Tibial nerve (tissue), 4 donors: ENCODE measurements around the gene EGFR. TPM values are rescaled to one million over a fixed set of nuclear protein-coding genes. Genes with fewer than 3 reads are reported as not detected.

Experiments
- DNase-seq, 2 donors: peaks; one replicate each; pipeline ENCODE4 v3.0.0-alpha.2; 2019; ENCODE audit warnings: low spot score in 2 of 2
- H3K27ac ChIP-seq, 4 donors: fragments of 200-600 bp; sonication (generic) in 3 of 4; one replicate each; pipeline ENCODE4 v1.5.1; 2017 to 2019; ENCODE audit warnings: mild to moderate bottlenecking in 1 of 4
- H3K27me3 ChIP-seq, 2 donors: fragments of 200-600 bp; sonication (generic) in 1 of 2; one replicate each; pipeline versions ENCODE4 v1.5.1 to v1.6.0; 2017 to 2019
- H3K36me3 ChIP-seq, 3 donors: fragments of 200-600 bp; sonication (generic); one replicate each; pipeline ENCODE4 v1.5.1; 2018 to 2019
- H3K4me1 ChIP-seq, 4 donors: fragments of 200-600 bp; sonication (generic) in 3 of 4; one replicate each; pipeline ENCODE4 v1.5.1; 2017 to 2019
- H3K4me3 ChIP-seq, 4 donors: fragments of 200-600 bp; sonication (generic) in 3 of 4; one replicate each; pipeline ENCODE4 v1.5.1; 2017 to 2019; ENCODE audit warnings: mild to moderate bottlenecking in 1 of 4, moderate library complexity in 1 of 4
- H3K9me3 ChIP-seq, 4 donors: fragments of 200-600 bp; sonication (generic) in 3 of 4; one replicate each; pipeline ENCODE4 v1.5.1; 2017 to 2019
- EP300 ChIP-seq, 2 donors: sonication (generic); formaldehyde crosslinking; IDR thresholded peaks; one replicate each; pipeline ENCODE4 v1.6.1; 2017; ENCODE audit warnings: antibody characterized with exemption in 2 of 2, mild to moderate bottlenecking in 1 of 2
- POLR2A ChIP-seq, 2 donors: fragments of 450-650 bp; IDR thresholded peaks; one replicate each; pipeline ENCODE4 v1.6.1; 2017; ENCODE audit warnings: antibody characterized with exemption in 2 of 2, mild to moderate bottlenecking in 2 of 2, moderate library complexity in 2 of 2
- WGBS, 2 donors: methylation state at CpG; one replicate each; pipeline ENCODE4 v1.1.5; 2018; 5-methylcytosine and 5-hydroxymethylcytosine counted together
- total RNA-seq, 4 donors: library from RNA; depleted of rRNA; stranded (reverse); fragments of >200 nt; gene quantifications; one replicate each; pipeline ENCODE4 v1.1.0, GENCODE V29; 2016
- TF ChIP-seq, protein P1 (sequence below), 5 experiments: fragments of 200-600 bp in 3 of 5; fragments of 450-650 bp in 2 of 5; sonication (generic) in 3 of 5; IDR thresholded peaks; one replicate each; pipeline ENCODE4 v1.5.1; 2016 to 2019; ENCODE audit warnings: antibody characterized with exemption in 5 of 5, mild to moderate bottlenecking in 3 of 5, moderate library complexity in 2 of 5

EGFR gene
- total RNA-seq, 4 donors from 2014 or later = 72.3 to 136 (median 127) TPM

DNA sequence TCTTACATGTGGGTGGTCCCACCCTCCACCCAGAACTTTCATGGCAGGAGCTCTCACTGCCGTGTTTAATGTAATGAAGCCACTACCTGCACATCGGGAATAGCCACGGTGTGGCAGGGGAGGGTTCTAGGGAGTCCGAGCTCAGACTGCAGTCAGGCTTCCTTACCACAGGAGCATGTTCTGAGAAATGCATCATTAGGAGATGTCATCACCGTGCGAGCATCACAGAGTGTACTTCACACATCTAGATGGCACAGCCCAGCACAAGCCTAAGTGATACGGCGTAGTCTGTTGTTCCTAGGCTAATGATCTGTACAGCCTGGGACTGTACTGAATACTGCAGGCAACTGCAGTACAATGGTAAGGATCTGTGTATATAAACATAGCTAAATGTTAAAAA lies 193.4 kb downstream of the EGFR start:
- Histone ChIP-seq H3K27me3 (no peaks in the 10 kb centered on the region), H3K36me3 (peaks cover 0 to 15% (median 0%) of the 10 kb centered on the region in 3 donors), H3K4me1 (peaks cover 0 to 6% (median 2%) of the 10 kb centered on the region in 4 donors), H3K9me3 (no peaks in the 10 kb centered on the region), H3K27ac (no peak overlapping the region), H3K4me3 (no peak overlapping the region)
- TF ChIP-seq, protein P1, sequence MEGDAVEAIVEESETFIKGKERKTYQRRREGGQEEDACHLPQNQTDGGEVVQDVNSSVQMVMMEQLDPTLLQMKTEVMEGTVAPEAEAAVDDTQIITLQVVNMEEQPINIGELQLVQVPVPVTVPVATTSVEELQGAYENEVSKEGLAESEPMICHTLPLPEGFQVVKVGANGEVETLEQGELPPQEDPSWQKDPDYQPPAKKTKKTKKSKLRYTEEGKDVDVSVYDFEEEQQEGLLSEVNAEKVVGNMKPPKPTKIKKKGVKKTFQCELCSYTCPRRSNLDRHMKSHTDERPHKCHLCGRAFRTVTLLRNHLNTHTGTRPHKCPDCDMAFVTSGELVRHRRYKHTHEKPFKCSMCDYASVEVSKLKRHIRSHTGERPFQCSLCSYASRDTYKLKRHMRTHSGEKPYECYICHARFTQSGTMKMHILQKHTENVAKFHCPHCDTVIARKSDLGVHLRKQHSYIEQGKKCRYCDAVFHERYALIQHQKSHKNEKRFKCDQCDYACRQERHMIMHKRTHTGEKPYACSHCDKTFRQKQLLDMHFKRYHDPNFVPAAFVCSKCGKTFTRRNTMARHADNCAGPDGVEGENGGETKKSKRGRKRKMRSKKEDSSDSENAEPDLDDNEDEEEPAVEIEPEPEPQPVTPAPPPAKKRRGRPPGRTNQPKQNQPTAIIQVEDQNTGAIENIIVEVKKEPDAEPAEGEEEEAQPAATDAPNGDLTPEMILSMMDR (IDR thresholded peaks at IDR 0.05) = no peak
- no peak for TF ChIP-seq EP300 (IDR thresholded peaks at IDR 0.05)
- DNase-seq = no peak
- WGBS, 2 donors = 64 to 79% methylated on average over 8 of the region's 8 CpGs

DNA sequence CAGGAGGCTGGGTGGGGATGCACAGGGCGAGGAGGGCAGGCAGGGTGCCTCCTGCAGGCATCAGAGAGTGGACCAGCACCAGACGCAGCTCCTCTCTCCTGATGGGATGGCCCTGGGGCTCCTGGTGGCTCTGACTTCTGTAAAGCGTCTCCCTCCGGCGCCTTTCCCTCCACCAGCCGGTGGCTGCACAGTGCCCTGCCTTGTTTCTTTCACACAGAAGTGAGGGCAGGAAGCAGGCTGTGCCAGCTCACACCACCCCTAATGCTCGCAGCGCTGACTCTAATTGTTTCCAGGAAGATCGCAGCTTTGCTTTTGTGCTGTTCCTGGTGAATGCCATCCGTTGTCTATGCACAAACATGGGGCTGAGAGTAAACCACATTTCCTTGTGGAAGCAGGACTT lies 194.0 kb downstream of the EGFR start:
- no peaks in the 10 kb centered on the region for H3K27me3 ChIP-seq
- no peak overlapping the region for H3K4me3 ChIP-seq
- WGBS, 2 donors = 40 to 41% methylated on average over 10 of the region's 10 CpGs
- no peaks in the 10 kb centered on the region for H3K9me3 ChIP-seq
- peaks cover 0 to 6% (median 2%) of the 10 kb centered on the region in 4 donors for H3K4me1 ChIP-seq
- H3K36me3 ChIP-seq = peaks cover 0 to 15% (median 0%) of the 10 kb centered on the region in 3 donors
- TF ChIP-seq, protein P1 (IDR thresholded peaks at IDR 0.05) = no peak
- peak in 1 of 2 donors; percentile 9 for TF ChIP-seq EP300 (IDR thresholded peaks at IDR 0.05)
- no peak for TF ChIP-seq POLR2A (IDR thresholded peaks at IDR 0.05)
- no peak for DNase-seq
- H3K27ac ChIP-seq = no peak overlapping the region

DNA sequence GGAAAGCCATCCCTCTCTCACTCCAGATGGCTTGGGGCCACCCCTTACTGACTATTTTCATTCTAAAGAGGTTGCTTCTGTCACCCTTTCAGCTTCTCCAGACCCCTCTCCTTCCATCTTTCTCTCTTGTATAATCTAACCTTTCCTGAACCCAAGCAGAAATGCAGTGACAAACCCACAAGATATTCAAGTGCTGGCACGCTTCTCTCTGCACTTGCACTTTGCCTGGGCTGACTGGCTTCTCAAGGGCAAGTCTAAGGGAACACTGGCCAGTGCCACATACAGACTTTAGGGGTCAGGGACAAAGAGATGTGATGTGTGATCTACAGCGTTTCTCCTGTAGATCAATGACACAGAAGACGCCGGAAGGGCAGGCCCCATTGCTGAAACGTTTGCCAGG lies 195.9 kb downstream of the EGFR start:
- no peaks in the 10 kb centered on the region for H3K27me3 ChIP-seq
- no peak overlapping the region for H3K4me3 ChIP-seq
- peaks cover 0 to 6% (median 2%) of the 10 kb centered on the region in 4 donors for H3K4me1 ChIP-seq
- TF ChIP-seq POLR2A (IDR thresholded peaks at IDR 0.05) (no peak), EP300 (IDR thresholded peaks at IDR 0.05) (no peak)
- TF ChIP-seq, protein P1 (IDR thresholded peaks at IDR 0.05) = no peak
- no peaks in the 10 kb centered on the region for H3K36me3 ChIP-seq
- no peak overlapping the region for H3K27ac ChIP-seq
- no peaks in the 10 kb centered on the region for H3K9me3 ChIP-seq
- WGBS, 2 donors = 71 to 73% methylated on average over 5 of the region's 5 CpGs
- no peak for DNase-seq

DNA sequence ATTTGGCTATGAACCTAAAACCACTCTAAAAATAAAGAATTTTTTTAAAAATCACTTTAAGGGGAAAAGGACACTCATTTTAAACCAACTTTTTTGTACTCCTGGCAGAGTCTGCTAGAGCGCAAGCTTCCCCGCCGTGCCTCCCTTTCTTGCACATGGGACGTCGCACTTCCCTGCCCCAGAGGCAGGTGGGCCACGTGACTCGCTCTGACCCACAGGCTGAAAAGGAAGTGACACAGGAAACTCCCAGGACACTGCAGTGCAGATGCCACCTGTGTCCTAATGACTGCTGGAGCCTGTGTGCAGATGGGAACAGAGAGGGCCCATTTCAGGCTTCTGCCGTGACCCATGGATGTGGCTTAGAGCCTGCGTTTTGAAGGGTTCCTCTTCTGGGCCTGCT lies 204.2 kb downstream of the EGFR start:
- peaks cover 0 to 11% (median 1%) of the 10 kb centered on the region in 4 donors for H3K9me3 ChIP-seq
- H3K27me3 ChIP-seq = no peaks in the 10 kb centered on the region
- TF ChIP-seq, protein P1 (IDR thresholded peaks at IDR 0.05) = no peak
- TF ChIP-seq POLR2A (IDR thresholded peaks at IDR 0.05) (no peak), EP300 (IDR thresholded peaks at IDR 0.05) (no peak)
- H3K4me1 ChIP-seq = no peaks in the 10 kb centered on the region
- DNase-seq = no peak
- H3K4me3 ChIP-seq = no peak overlapping the region
- no peaks in the 10 kb centered on the region for H3K36me3 ChIP-seq
- H3K27ac ChIP-seq = no peak overlapping the region
- WGBS, 2 donors = 71 to 77% methylated on average over 9 of the region's 9 CpGs

DNA sequence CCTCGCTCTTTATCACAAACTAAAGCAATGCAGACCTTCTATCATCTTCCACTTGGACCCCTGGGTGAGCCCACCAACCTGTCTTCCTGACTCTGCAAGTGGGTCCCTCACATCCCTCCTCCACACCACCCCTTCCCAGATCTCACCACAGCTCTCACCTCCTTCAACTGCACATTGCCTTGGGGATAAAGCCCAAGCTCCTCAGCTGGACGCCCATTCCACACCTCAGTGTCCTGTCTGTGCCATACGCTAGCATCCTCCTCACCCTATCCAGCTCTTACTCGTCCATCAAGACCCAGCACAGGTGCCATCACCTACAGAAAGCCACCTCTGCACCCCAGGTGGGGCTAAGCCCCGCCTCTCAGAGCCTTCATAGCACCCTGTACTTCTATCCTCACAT lies 205.3 kb downstream of the EGFR start:
- Histone ChIP-seq H3K36me3 (no peaks in the 10 kb centered on the region), H3K27me3 (no peaks in the 10 kb centered on the region), H3K9me3 (peaks cover 0 to 19% (median 1%) of the 10 kb centered on the region in 4 donors), H3K4me3 (no peak overlapping the region), H3K27ac (no peak overlapping the region), H3K4me1 (no peaks in the 10 kb centered on the region)
- DNase-seq = no peak
- TF ChIP-seq POLR2A (IDR thresholded peaks at IDR 0.05) = no peak
- WGBS, 2 donors = 84 to 89% methylated on average over 5 of the region's 5 CpGs

DNA sequence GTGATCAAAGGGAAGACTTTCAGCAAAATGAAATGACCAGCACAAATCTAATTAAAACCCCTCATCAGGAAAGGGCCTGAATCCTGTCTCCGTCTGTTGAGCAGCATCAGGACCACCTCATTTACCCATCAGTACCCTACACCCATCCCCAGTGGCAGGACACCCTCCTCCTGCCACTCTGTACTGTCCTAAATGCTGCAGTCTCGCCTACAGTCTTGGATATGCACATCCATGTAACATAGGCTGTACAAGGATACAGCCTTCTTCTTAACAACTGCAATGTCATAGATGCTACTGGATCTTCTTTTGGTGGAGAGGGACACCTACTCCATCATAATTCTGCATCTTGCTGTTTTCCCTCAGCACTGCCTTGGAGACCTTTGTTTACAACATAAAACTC lies 206.0 kb downstream of the EGFR start:
- no peaks in the 10 kb centered on the region for H3K4me1 ChIP-seq
- no peak for DNase-seq
- H3K36me3 ChIP-seq = no peaks in the 10 kb centered on the region
- TF ChIP-seq, protein P1 (IDR thresholded peaks at IDR 0.05) = no peak
- TF ChIP-seq POLR2A (IDR thresholded peaks at IDR 0.05) (no peak), EP300 (IDR thresholded peaks at IDR 0.05) (no peak)
- no peak overlapping the region for H3K4me3 ChIP-seq
- peaks cover 0 to 19% (median 1%) of the 10 kb centered on the region in 4 donors for H3K9me3 ChIP-seq
- H3K27ac ChIP-seq = no peak overlapping the region
- 81 to 90% methylated on average over 2 of the region's 2 CpGs for WGBS, 2 donors
- H3K27me3 ChIP-seq = no peaks in the 10 kb centered on the region
